CD4-positive, alpha-beta T cell (primary cell): ENCODE measurements around the gene IL2RA. TPM values are rescaled to one million over a fixed set of nuclear protein-coding genes. Genes with fewer than 3 reads are reported as not detected.

ENCODE experiments used
- ATAC-seq: fragments of 200-7000 bp; cut with Tn5 transposase; one replicate; pipeline ENCODE4 v1.10.0; 2022; ENCODE audit warnings: mild to moderate bottlenecking; ENCODE audit not compliant: poor library complexity
- CTCF ChIA-PET: fragments of 350-600 bp; sonication (Branson Sonifier 250); formaldehyde crosslinking; loops from one replicate; lab custom pipeline; 2021; ENCODE audit warnings: antibody characterized with exemption, inconsistent platforms; lab: Charles Lee
- POLR2A ChIA-PET: fragments of 350-600 bp; sonication (Branson Sonifier 250); formaldehyde crosslinking; loops from one replicate; lab custom pipeline; 2021; ENCODE audit warnings: antibody characterized with exemption, inconsistent platforms; lab: Charles Lee
- DNase-seq, 14 experiments: peaks; one replicate each; pipeline ENCODE4 v3.0.0-alpha.2; 2013 to 2020; ENCODE audit warnings: mixed read lengths in 2 of 14
- H3K27ac ChIP-seq, 2 donors: one replicate each; pipeline versions ENCODE4 v1.5.1 to v1.7.0; 2013; ENCODE audit warnings: low read length in 2 of 2, low read depth in 1 of 2, mild to moderate bottlenecking in 1 of 2
- H3K27me3 ChIP-seq, 2 experiments: 1 replicate in 1 of 2; 2 replicates in 1 of 2; pipeline versions ENCODE4 v1.6.1 to v1.7.0; 2013; ENCODE audit warnings: low read length in 2 of 2, control low read depth in 1 of 2, mild to moderate bottlenecking in 1 of 2, moderate library complexity in 1 of 2; ENCODE audit not compliant: insufficient read depth in 2 of 2, control insufficient read depth in 1 of 2
- H3K36me3 ChIP-seq: one replicate; pipeline ENCODE4 v1.6.1; 2013; ENCODE audit warnings: low read length, control low read depth; ENCODE audit not compliant: insufficient read depth
- H3K4me1 ChIP-seq: one replicate; pipeline ENCODE4 v1.6.1; 2013; ENCODE audit warnings: low read length, control low read depth; ENCODE audit not compliant: insufficient read depth
- H3K4me3 ChIP-seq: one replicate; pipeline ENCODE4 v1.5.1; 2013; ENCODE audit warnings: mild to moderate bottlenecking, low read length, moderate library complexity
- H3K9me3 ChIP-seq, 2 experiments: 1 replicate in 1 of 2; 2 replicates in 1 of 2; pipeline versions ENCODE4 v1.6.1 to v1.7.0; 2013; ENCODE audit warnings: low read length in 2 of 2, mild to moderate bottlenecking in 2 of 2, control low read depth in 1 of 2, moderate library complexity in 1 of 2; ENCODE audit not compliant: control insufficient read depth in 1 of 2, insufficient read depth in 1 of 2
- H3K27ac Mint-ChIP-seq: one replicate; pipeline ENCODE4 v1.8.0; 2020; ENCODE audit warnings: mixed read lengths
- H3K27me3 Mint-ChIP-seq: one replicate; pipeline ENCODE4 v1.8.0; 2021; ENCODE audit warnings: mixed read lengths
- H3K36me3 Mint-ChIP-seq: one replicate; pipeline ENCODE4 v1.8.0; 2021; ENCODE audit warnings: low read depth, mixed read lengths
- H3K4me1 Mint-ChIP-seq: one replicate; pipeline ENCODE4 v1.8.0; 2021; ENCODE audit warnings: low read depth, mixed read lengths
- H3K4me3 Mint-ChIP-seq: one replicate; pipeline ENCODE4 v1.8.0; 2020; ENCODE audit warnings: mild to moderate bottlenecking, mixed read lengths
- H3K9me3 Mint-ChIP-seq: one replicate; pipeline ENCODE4 v1.8.0; 2020; ENCODE audit warnings: mixed read lengths
- intact Hi-C, 2 experiments: fragments of 100-400 bp; cut with DNase I in 1 of 2; cut with micrococcal nuclease in 1 of 2; formaldehyde crosslinking; loops; one replicate each; pipeline versions ENCODE4 v1.15.1 to v1.9.0; 2023 to 2025; cut with DNase I, micrococcal nuclease
- total RNA-seq, 174 experiments: library from RNA in 2 of 174; stranded (reverse) in 2 of 174; gene quantifications; one replicate each; pipeline ENCODE4 v1.2.3 and lab custom pipeline; 2021 to 2026
- TF ChIP-seq, protein P1 (sequence below): fragments of 200-600 bp; IDR thresholded peaks from one replicate; pipeline ENCODE4 v1.8.0; 2022; ENCODE audit warnings: antibody characterized with exemption, mild to moderate bottlenecking

IL2RA gene
- total RNA-seq, 2 experiments from 2014 or later, result 4.9 to 5.4 TPM

GRCh38 chr10:6022660-6023059 lies 39.5 kb downstream of the IL2RA start:
- Histone ChIP-seq H3K4me3 (no peak overlapping the region), H3K27ac (no peak overlapping the region), H3K27me3 (no peaks in the 10 kb centered on the region), H3K36me3 (peaks cover 73% of the 10 kb centered on the region), H3K4me1 (peaks cover 7% of the 10 kb centered on the region), H3K9me3 (no peaks in the 10 kb centered on the region)
- intact Hi-C loops, result no loop called here
- DNase-seq, result no peak
- ChIA-PET POLR2A (no interaction called here), CTCF (interaction anchor here (1.2 kb wide), 1 partner anchor 9 kb away, joined by 5 read pairs; no protein-coding TSS in a partner anchor)
- ATAC-seq, result no peak
- Mint-ChIP-seq H3K9me3 (no peaks in the 10 kb centered on the region), H3K4me3 (no peak overlapping the region), H3K27me3 (no peaks in the 10 kb centered on the region), H3K36me3 (peaks cover 33% of the 10 kb centered on the region), H3K4me1 (peaks cover 6% of the 10 kb centered on the region), H3K27ac (no peak overlapping the region)
- TF ChIP-seq, protein P1, sequence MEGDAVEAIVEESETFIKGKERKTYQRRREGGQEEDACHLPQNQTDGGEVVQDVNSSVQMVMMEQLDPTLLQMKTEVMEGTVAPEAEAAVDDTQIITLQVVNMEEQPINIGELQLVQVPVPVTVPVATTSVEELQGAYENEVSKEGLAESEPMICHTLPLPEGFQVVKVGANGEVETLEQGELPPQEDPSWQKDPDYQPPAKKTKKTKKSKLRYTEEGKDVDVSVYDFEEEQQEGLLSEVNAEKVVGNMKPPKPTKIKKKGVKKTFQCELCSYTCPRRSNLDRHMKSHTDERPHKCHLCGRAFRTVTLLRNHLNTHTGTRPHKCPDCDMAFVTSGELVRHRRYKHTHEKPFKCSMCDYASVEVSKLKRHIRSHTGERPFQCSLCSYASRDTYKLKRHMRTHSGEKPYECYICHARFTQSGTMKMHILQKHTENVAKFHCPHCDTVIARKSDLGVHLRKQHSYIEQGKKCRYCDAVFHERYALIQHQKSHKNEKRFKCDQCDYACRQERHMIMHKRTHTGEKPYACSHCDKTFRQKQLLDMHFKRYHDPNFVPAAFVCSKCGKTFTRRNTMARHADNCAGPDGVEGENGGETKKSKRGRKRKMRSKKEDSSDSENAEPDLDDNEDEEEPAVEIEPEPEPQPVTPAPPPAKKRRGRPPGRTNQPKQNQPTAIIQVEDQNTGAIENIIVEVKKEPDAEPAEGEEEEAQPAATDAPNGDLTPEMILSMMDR, result no peak

DNA sequence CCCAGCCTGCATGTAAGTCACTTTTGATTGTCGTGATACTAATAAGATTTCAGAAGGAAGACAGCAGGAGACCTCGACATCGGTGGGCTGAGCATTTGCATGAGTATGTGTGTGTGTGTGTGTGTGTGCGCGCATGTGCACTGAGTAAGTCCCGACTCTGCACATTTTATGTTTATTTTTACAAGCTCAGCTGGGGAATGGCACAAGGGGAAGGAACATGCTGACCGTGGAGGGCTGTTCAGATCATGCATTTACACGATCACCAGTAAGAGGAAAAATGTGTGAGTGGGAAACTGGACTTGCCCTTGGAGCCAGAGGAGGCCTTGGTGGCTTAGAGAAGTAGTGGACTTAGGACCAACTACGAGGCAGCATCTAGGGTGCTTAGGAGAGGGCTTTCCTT lies 41.3 kb downstream of the IL2RA start:
- POLR2A ChIA-PET, result no interaction called here
- Histone ChIP-seq H3K27me3 (no peaks in the 10 kb centered on the region), H3K27ac (no peak overlapping the region), H3K9me3 (no peaks in the 10 kb centered on the region), H3K4me3 (no peak overlapping the region), H3K36me3 (peaks cover 84% of the 10 kb centered on the region), H3K4me1 (peaks cover 4% of the 10 kb centered on the region)
- TF ChIP-seq, protein P1, result no peak
- no peak overlapping the region for H3K4me3 Mint-ChIP-seq
- H3K27me3 Mint-ChIP-seq, result no peaks in the 10 kb centered on the region
- ATAC-seq (no peak), DNase-seq (no peak)
- CTCF ChIA-PET, result interaction anchor here (0.6 kb wide), 1 partner anchor 15 kb away, joined by 3 read pairs; no protein-coding TSS in a partner anchor
- H3K36me3 Mint-ChIP-seq, result peaks cover 33% of the 10 kb centered on the region
- H3K27ac Mint-ChIP-seq, result no peak overlapping the region
- H3K9me3 Mint-ChIP-seq, result no peaks in the 10 kb centered on the region
- intact Hi-C loops, result no loop called here
- H3K4me1 Mint-ChIP-seq, result peaks cover 5% of the 10 kb centered on the region

DNA sequence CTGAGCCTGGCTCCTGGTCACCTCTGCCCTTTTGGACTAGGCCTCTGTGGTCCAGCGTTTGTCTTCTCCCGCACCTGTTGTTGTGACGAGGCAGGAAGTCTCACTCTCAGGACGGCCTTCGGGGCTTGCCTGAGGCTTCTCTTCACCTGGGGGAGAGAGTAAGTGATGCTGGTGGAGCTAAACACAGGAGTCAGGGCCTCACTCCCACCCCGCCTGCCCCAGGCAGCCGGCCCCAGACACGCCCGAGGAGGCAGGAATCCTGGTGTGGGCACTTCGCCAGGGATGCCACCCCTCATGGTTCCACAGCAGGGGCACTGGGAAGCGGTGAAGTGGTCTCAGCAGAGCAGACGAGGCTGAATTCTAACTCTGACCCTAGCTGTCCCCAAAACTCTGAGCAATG lies 42.4 kb downstream of the IL2RA start:
- no peak overlapping the region for H3K27ac ChIP-seq
- Mint-ChIP-seq H3K36me3 (peaks cover 33% of the 10 kb centered on the region), H3K27ac (no peak overlapping the region), H3K27me3 (no peaks in the 10 kb centered on the region), H3K4me3 (no peak overlapping the region), H3K9me3 (no peaks in the 10 kb centered on the region), H3K4me1 (peaks cover 6% of the 10 kb centered on the region)
- ChIA-PET CTCF (no interaction called here), POLR2A (no interaction called here)
- H3K9me3 ChIP-seq, result no peaks in the 10 kb centered on the region
- ATAC-seq, result no peak
- DNase-seq, result no peak
- intact Hi-C loops, result no loop called here
- H3K4me1 ChIP-seq, result peaks cover 10% of the 10 kb centered on the region
- TF ChIP-seq, protein P1, result no peak
- no peak overlapping the region for H3K4me3 ChIP-seq
- peaks cover 78% of the 10 kb centered on the region for H3K36me3 ChIP-seq
- no peaks in the 10 kb centered on the region for H3K27me3 ChIP-seq
